Liver (tissue), 9 donors: ENCODE measurements around the gene HTN1. TPM values are rescaled to one million over a fixed set of nuclear protein-coding genes. Genes with fewer than 3 reads are reported as not detected.
"Not testable (repeated sequence)": the region's sequence is repeated elsewhere in the genome, so short reads cannot be mapped to it uniquely, and the experiment has no call there.

Experiments used
- DNase-seq: peaks from one replicate; pipeline ENCODE4 v3.0.0-alpha.2; 2017; ENCODE audit warnings: low spot score
- H3K27ac ChIP-seq, 2 donors: one replicate each; pipeline ENCODE4 v1.7.0; 2013; ENCODE audit warnings: inconsistent platforms in 2 of 2, low read length in 2 of 2, control low read depth in 1 of 2, low read depth in 1 of 2, mild to moderate bottlenecking in 1 of 2
- H3K27me3 ChIP-seq, 4 donors: one replicate each; pipeline versions ENCODE4 v1.6.1 to v1.7.0; 2013; ENCODE audit warnings: low read length in 3 of 4, inconsistent platforms in 1 of 4, mild to moderate bottlenecking in 1 of 4, moderate library complexity in 1 of 4; ENCODE audit not compliant: control insufficient read depth in 4 of 4, insufficient read depth in 4 of 4
- H3K36me3 ChIP-seq, 4 donors: one replicate each; pipeline versions ENCODE4 v1.6.1 to v1.7.0; 2013; ENCODE audit warnings: low read length in 3 of 4, mild to moderate bottlenecking in 3 of 4, low read depth in 1 of 4, moderate library complexity in 1 of 4; ENCODE audit not compliant: control insufficient read depth in 4 of 4, insufficient read depth in 3 of 4
- H3K4me1 ChIP-seq, 4 donors: one replicate each; pipeline versions ENCODE4 v1.6.1 to v1.7.0; 2013; ENCODE audit warnings: low read length in 3 of 4, mild to moderate bottlenecking in 3 of 4, moderate library complexity in 1 of 4; ENCODE audit not compliant: control insufficient read depth in 4 of 4, insufficient read depth in 4 of 4
- H3K4me3 ChIP-seq, 3 donors: one replicate each; pipeline versions ENCODE4 v1.6.1 to v1.7.0; 2013; ENCODE audit warnings: low read length in 3 of 3, control low read depth in 1 of 3, low read depth in 1 of 3, mild to moderate bottlenecking in 1 of 3
- H3K9ac ChIP-seq, 2 donors: one replicate each; pipeline ENCODE4 v1.7.0; 2013; ENCODE audit warnings: low read length in 2 of 2, mild to moderate bottlenecking in 2 of 2, moderate library complexity in 2 of 2, control low read depth in 1 of 2, low read depth in 1 of 2
- H3K9me3 ChIP-seq, 4 donors: one replicate each; pipeline versions ENCODE4 v1.6.1 to v1.7.0; 2013; ENCODE audit warnings: low read length in 3 of 4; ENCODE audit not compliant: control insufficient read depth in 4 of 4
- EGR1 ChIP-seq, 2 donors: IDR thresholded peaks; 2 replicates each; pipeline ENCODE4 v1.6.1; 2016 to 2018; ENCODE audit warnings: antibody characterized with exemption in 2 of 2, low read depth in 2 of 2
- FOXA1 ChIP-seq: IDR thresholded peaks from 2 replicates; pipeline ENCODE4 v1.6.1; 2016; ENCODE audit warnings: antibody characterized with exemption
- FOXA2 ChIP-seq: IDR thresholded peaks from 2 replicates; pipeline ENCODE4 v1.6.1; 2016; ENCODE audit warnings: antibody characterized with exemption
- GABPA ChIP-seq, 2 donors: IDR thresholded peaks in 1 of 2; conservative IDR thresholded peaks in 1 of 2; 2 replicates each; pipeline ENCODE4 v1.6.1; 2016; ENCODE audit warnings: antibody characterized with exemption in 2 of 2, mild to moderate bottlenecking in 1 of 2, moderate library complexity in 1 of 2
- HNF4A ChIP-seq, 2 donors: conservative IDR thresholded peaks; 2 replicates each; pipeline ENCODE4 v1.6.1; 2016; ENCODE audit warnings: antibody characterized with exemption in 2 of 2, mild to moderate bottlenecking in 2 of 2
- HNF4G ChIP-seq: IDR thresholded peaks from 2 replicates; pipeline ENCODE4 v1.6.1; 2016; ENCODE audit warnings: antibody characterized with exemption
- JUND ChIP-seq, 2 donors: IDR thresholded peaks; 2 replicates each; pipeline ENCODE4 v1.6.1; 2016; ENCODE audit warnings: antibody characterized with exemption in 2 of 2
- NR2F2 ChIP-seq: IDR thresholded peaks from 2 replicates; pipeline ENCODE4 v1.6.1; 2016; ENCODE audit warnings: antibody characterized with exemption
- RAD21 ChIP-seq, 2 donors: IDR thresholded peaks; 2 replicates each; pipeline ENCODE4 v1.6.1; 2016; ENCODE audit warnings: antibody characterized with exemption in 2 of 2, mild to moderate bottlenecking in 2 of 2
- RXRA ChIP-seq, 2 donors: IDR thresholded peaks; 2 replicates each; pipeline ENCODE4 v1.6.1; 2017 to 2018; ENCODE audit warnings: antibody characterized with exemption in 2 of 2, mild to moderate bottlenecking in 1 of 2
- SP1 ChIP-seq: IDR thresholded peaks from 2 replicates; pipeline ENCODE4 v1.6.1; 2018; ENCODE audit warnings: antibody characterized with exemption, mild to moderate bottlenecking
- TAF1 ChIP-seq: conservative IDR thresholded peaks from 2 replicates; pipeline ENCODE4 v1.6.1; 2016; ENCODE audit warnings: antibody characterized with exemption, mild to moderate bottlenecking
- YY1 ChIP-seq: IDR thresholded peaks from 2 replicates; pipeline ENCODE4 v1.6.1; 2016; ENCODE audit warnings: antibody characterized with exemption, mild to moderate bottlenecking
- WGBS: extraction: QIAGEN DNeasy Blood & Tissue Kit; methylation state at CpG from one replicate; pipeline ENCODE4 v1.1.7; 2013; 5-methylcytosine and 5-hydroxymethylcytosine counted together
- polyA plus RNA-seq, 2 donors: library from polyadenylated mRNA; stranded (reverse) in 1 of 2; unstranded in 1 of 2; fragments of 200-250 nt in 1 of 2; fragments of >200 nt in 1 of 2; fragmentation: Nextera tagmentation in 1 of 2; extraction: Ambion mirVana in 1 of 2; gene quantifications; one replicate each; pipeline versions ENCODE4 v1.2.1 to v1.2.3, GENCODE V29; 2013 to 2015
- total RNA-seq, 2 donors: library from RNA; depleted of rRNA; stranded (reverse); fragments of >200 nt; gene quantifications; one replicate each; pipeline ENCODE4 v1.2.3, GENCODE V29; 2014
- TF ChIP-seq, protein P1 (sequence below): IDR thresholded peaks from 2 replicates; pipeline ENCODE4 v1.6.1; 2016; ENCODE audit warnings: antibody characterized with exemption, mild to moderate bottlenecking
- TF ChIP-seq, protein P2 (sequence below): IDR thresholded peaks from 2 replicates; pipeline ENCODE4 v1.6.1; 2016; ENCODE audit warnings: antibody characterized with exemption
- TF ChIP-seq, protein P3 (sequence below): IDR thresholded peaks from 2 replicates; pipeline ENCODE4 v1.6.1; 2016; ENCODE audit warnings: antibody characterized with exemption
- TF ChIP-seq, protein P4 (sequence below): IDR thresholded peaks from 2 replicates; pipeline ENCODE4 v1.6.1; 2016; ENCODE audit warnings: antibody characterized with exemption
- TF ChIP-seq, protein P5 (sequence below): fragments of 150-350 bp; IDR thresholded peaks from 2 replicates; pipeline ENCODE4 v1.5.1; 2017; ENCODE audit warnings: improper control_type of control experiment, low read depth, low read length; ENCODE audit not compliant: missing input control
- donor health status: healthy.
- donor health status: healthy.
- donor health status: healthy.
- donor health status: healthy.
- donor health status: healthy.

Gene HTN1
- total and polyA plus RNA-seq, 4 donors = not detected

DNA sequence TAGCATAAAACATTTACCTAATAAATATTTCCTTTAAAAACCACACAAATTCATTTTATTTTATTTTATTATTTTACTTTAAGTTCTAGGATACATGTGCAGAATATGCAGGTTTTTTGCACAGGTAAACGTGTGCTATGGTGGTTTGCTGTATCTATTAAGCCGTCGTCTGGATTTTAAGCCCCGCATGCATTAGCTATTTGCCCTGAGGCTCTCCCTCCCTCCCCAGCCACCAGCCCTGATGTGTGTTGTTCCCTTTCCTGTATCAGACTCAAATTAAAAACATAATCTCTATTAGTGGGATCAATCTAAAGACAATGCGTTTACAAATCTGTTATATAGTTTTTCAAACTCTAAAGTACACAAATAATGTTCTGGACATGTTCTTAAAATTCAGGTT lies 23.2 kb upstream of the HTN1 start:
- Histone ChIP-seq H3K36me3 (no peaks in the 10 kb centered on the region), H3K27me3 (no peaks in the 10 kb centered on the region), H3K4me3 (no peak overlapping the region), H3K9ac (no peak overlapping the region), H3K27ac (no peak overlapping the region), H3K9me3 (no peaks in the 10 kb centered on the region), H3K4me1 (no peaks in the 10 kb centered on the region)
- DNase-seq = no peak
- 80% methylated on average over 5 of the region's 5 CpGs for whole genome bisulfite sequencing
- TF ChIP-seq GABPA (IDR thresholded peaks at IDR 0.05 in 1 of 2, conservative IDR thresholded peaks at IDR 0.05 in 1 of 2) (no peak), NR2F2 (no peak), HNF4G (no peak), RAD21 (IDR thresholded peaks at IDR 0.05) (no peak), SP1 (no peak), HNF4A (conservative IDR thresholded peaks at IDR 0.05) (no peak), TAF1 (no peak), FOXA2 (no peak), FOXA1 (no peak), EGR1 (IDR thresholded peaks at IDR 0.05; ENCODE audit: low read depth in 2 of 2) (no peak), JUND (IDR thresholded peaks at IDR 0.05) (no peak), YY1 (no peak), RXRA (IDR thresholded peaks at IDR 0.05) (no peak)
- TF ChIP-seq, protein P1, sequence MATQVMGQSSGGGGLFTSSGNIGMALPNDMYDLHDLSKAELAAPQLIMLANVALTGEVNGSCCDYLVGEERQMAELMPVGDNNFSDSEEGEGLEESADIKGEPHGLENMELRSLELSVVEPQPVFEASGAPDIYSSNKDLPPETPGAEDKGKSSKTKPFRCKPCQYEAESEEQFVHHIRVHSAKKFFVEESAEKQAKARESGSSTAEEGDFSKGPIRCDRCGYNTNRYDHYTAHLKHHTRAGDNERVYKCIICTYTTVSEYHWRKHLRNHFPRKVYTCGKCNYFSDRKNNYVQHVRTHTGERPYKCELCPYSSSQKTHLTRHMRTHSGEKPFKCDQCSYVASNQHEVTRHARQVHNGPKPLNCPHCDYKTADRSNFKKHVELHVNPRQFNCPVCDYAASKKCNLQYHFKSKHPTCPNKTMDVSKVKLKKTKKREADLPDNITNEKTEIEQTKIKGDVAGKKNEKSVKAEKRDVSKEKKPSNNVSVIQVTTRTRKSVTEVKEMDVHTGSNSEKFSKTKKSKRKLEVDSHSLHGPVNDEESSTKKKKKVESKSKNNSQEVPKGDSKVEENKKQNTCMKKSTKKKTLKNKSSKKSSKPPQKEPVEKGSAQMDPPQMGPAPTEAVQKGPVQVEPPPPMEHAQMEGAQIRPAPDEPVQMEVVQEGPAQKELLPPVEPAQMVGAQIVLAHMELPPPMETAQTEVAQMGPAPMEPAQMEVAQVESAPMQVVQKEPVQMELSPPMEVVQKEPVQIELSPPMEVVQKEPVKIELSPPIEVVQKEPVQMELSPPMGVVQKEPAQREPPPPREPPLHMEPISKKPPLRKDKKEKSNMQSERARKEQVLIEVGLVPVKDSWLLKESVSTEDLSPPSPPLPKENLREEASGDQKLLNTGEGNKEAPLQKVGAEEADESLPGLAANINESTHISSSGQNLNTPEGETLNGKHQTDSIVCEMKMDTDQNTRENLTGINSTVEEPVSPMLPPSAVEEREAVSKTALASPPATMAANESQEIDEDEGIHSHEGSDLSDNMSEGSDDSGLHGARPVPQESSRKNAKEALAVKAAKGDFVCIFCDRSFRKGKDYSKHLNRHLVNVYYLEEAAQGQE = no peak
- TF ChIP-seq, protein P2, sequence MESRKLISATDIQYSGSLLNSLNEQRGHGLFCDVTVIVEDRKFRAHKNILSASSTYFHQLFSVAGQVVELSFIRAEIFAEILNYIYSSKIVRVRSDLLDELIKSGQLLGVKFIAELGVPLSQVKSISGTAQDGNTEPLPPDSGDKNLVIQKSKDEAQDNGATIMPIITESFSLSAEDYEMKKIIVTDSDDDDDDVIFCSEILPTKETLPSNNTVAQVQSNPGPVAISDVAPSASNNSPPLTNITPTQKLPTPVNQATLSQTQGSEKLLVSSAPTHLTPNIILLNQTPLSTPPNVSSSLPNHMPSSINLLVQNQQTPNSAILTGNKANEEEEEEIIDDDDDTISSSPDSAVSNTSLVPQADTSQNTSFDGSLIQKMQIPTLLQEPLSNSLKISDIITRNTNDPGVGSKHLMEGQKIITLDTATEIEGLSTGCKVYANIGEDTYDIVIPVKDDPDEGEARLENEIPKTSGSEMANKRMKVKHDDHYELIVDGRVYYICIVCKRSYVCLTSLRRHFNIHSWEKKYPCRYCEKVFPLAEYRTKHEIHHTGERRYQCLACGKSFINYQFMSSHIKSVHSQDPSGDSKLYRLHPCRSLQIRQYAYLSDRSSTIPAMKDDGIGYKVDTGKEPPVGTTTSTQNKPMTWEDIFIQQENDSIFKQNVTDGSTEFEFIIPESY = no peak
- TF ChIP-seq, protein P3, sequence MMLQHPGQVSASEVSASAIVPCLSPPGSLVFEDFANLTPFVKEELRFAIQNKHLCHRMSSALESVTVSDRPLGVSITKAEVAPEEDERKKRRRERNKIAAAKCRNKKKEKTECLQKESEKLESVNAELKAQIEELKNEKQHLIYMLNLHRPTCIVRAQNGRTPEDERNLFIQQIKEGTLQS = no peak
- TF ChIP-seq, protein P4, sequence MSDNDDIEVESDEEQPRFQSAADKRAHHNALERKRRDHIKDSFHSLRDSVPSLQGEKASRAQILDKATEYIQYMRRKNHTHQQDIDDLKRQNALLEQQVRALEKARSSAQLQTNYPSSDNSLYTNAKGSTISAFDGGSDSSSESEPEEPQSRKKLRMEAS = no peak
- TF ChIP-seq, protein P5, sequence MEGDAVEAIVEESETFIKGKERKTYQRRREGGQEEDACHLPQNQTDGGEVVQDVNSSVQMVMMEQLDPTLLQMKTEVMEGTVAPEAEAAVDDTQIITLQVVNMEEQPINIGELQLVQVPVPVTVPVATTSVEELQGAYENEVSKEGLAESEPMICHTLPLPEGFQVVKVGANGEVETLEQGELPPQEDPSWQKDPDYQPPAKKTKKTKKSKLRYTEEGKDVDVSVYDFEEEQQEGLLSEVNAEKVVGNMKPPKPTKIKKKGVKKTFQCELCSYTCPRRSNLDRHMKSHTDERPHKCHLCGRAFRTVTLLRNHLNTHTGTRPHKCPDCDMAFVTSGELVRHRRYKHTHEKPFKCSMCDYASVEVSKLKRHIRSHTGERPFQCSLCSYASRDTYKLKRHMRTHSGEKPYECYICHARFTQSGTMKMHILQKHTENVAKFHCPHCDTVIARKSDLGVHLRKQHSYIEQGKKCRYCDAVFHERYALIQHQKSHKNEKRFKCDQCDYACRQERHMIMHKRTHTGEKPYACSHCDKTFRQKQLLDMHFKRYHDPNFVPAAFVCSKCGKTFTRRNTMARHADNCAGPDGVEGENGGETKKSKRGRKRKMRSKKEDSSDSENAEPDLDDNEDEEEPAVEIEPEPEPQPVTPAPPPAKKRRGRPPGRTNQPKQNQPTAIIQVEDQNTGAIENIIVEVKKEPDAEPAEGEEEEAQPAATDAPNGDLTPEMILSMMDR = no peak

DNA sequence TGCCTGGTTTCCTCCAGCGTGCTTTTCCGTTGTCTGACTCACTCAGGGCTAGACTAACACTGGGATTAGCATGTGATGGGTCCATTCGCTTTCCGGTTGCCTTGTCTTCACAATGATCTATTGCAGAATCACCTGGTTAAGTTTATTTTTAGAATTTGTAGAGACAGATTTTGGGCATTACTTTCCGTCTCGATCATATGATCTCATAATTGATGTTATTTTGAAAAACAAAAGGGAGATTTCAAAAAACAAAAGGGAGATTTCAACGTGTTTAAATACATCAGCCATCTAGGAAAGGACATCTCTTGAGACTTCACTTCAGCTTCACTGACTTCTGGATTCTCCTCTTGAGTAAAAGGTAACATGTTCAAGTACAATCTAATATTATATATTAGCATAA lies 22.1 kb upstream of the HTN1 start, which contains the start of gene HTN3:
HTN3 (plus strand) TSS at position 301 of the 400 bp plus-strand sequence. CDS start 2,282 bp downstream, outside the sequence.
- not testable (repeated sequence) for H3K9me3 ChIP-seq, H3K9ac ChIP-seq, H3K4me1 ChIP-seq, H3K27ac ChIP-seq, H3K36me3 ChIP-seq, H3K4me3 ChIP-seq, H3K27me3 ChIP-seq, DNase-seq
- WGBS = 84% methylated on average over 6 of the region's 7 CpGs

DNA sequence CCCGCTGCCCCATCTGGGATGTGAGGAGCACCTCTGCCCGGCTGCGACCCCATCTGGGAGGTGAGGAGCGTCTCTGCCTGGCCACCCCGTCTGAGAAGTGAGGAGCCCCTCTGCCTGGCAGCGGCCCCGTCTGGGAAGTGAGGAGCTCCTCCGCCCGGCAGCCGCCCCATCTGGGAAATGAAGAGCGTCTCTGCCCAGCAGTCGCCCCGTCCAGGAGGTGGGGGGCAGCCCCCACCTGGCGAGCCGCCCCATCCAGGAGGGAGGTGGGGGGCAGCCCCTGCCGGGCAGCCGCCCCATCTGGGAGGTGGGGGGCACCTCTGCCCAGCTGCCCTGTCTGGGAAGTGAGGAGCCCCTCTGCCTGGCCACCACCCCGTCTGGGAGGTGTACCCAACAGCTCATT lies 12.7 kb upstream of the HTN1 start:
- not testable (repeated sequence) for H3K36me3 ChIP-seq, H3K4me1 ChIP-seq, H3K27ac ChIP-seq, H3K9me3 ChIP-seq, H3K27me3 ChIP-seq, DNase-seq, H3K9ac ChIP-seq, H3K4me3 ChIP-seq
- WGBS = 87% methylated on average over 18 of the region's 18 CpGs

DNA sequence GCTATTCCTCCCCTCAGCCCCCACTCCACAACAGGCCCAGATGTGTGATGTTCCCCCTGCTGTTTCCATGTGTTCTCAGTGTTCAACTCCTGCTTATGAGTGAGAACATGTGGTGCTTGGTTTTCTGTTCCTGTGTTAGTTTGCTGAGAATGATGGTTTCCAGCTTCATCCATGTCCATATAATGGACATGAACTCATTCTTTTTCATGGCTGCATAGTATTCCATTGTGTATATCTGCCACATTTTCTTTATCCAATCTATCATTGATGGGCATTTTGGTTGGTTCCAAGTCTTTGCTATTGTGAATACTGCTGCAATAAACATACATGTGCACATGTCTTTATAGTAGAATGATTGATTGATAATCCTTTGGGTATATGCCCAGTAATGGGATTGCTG lies 10.3 kb upstream of the HTN1 start:
- not testable (repeated sequence) for H3K27ac ChIP-seq, H3K4me1 ChIP-seq, H3K4me3 ChIP-seq, H3K27me3 ChIP-seq, H3K36me3 ChIP-seq, H3K9me3 ChIP-seq, H3K9ac ChIP-seq, DNase-seq
